IPS DF 6.9 (cell line): ENCODE data around the gene NAT14.

ENCODE experiments used
- DNase-seq: peaks from one replicate; pipeline ENCODE4 v3.0.0-alpha.2; 2013; ENCODE audit warnings: low read depth, low spot score
- H3K27ac ChIP-seq: one replicate; pipeline ENCODE4 v1.5.1; 2013; ENCODE audit warnings: low read length, control low read depth
- H3K27me3 ChIP-seq: 2 replicates; pipeline ENCODE4 v1.6.1; 2013; ENCODE audit warnings: mild to moderate bottlenecking, low read length; ENCODE audit not compliant: control insufficient read depth, insufficient read depth
- H3K36me3 ChIP-seq: 2 replicates; pipeline ENCODE4 v1.6.1; 2013; ENCODE audit warnings: low read length; ENCODE audit not compliant: control insufficient read depth, insufficient read depth
- H3K4me1 ChIP-seq: 2 replicates; pipeline ENCODE4 v1.6.1; 2013; ENCODE audit warnings: low read length; ENCODE audit not compliant: control insufficient read depth, insufficient read depth
- H3K4me3 ChIP-seq: 2 replicates; pipeline ENCODE4 v1.5.1; 2013; ENCODE audit warnings: mild to moderate bottlenecking, low read length
- H3K9me3 ChIP-seq: 2 replicates; pipeline ENCODE4 v1.6.1; 2013; ENCODE audit warnings: low read length, inconsistent platforms; ENCODE audit not compliant: control insufficient read depth, insufficient read depth
- WGBS: extraction: QIAGEN DNeasy Blood & Tissue Kit; methylation state at CpG from one replicate; pipeline ENCODE4 v1.1.7; 2013; ENCODE audit warnings: mixed read lengths, missing lambda C conversion rate; ENCODE audit not compliant: insufficient read length, insufficient coverage; 5-methylcytosine and 5-hydroxymethylcytosine counted together

The NAT14 gene

DNA sequence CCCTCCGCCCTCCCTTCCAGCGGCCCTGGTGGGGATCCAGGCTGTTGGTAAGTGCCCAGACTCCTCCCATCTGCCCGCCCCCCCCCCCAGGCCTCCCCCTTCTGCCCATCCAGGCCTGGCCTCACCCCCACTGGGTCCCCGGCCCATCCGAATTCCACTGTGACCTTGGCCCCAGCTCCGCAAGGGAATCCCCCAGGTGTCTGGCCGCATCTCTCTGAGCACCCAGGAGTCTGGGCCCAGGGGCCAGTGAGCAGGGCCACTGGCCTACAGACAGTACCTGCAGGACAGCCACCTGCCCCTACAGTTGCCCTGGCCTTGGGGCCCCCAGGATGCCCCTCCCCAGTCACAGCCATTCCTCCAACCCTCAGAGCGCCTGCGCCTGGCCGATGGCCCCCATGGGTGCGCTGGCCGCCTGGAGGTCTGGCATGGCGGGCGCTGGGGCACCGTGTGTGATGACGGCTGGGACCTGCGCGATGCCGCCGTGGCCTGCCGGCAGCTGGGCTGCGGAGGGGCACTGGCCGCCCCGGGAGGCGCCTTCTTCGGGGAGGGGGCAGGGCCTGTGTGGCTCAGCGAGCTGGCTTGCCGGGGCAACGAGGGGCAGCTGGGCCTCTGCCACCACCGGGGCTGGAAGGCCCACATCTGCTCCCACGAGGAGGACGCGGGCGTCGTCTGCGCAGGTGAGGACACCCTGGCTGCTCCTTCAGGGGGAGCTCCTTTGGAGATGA is 4.2 kb downstream of the NAT14 start:
- Histone ChIP-seq H3K27ac (no peak overlapping the region), H3K36me3 (no peaks in the 10 kb centered on the region; the same call in 1 of the 2 replicates), H3K27me3 (no peaks in the 10 kb centered on the region), H3K4me3 (no peak overlapping the region), H3K4me1 (peaks cover 13% of the 10 kb centered on the region), H3K9me3 (no peaks in the 10 kb centered on the region)
- no CpG with 5 or more reads among the region's 36 CpGs for WGBS
- no peak for DNase-seq

GRCh38 chr19:55489711-55490477 is 4.9 kb downstream of the NAT14 start:
- Histone ChIP-seq H3K36me3 (no peaks in the 10 kb centered on the region; the same call in 1 of the 2 replicates), H3K27me3 (no peaks in the 10 kb centered on the region), H3K4me3 (no peak overlapping the region), H3K4me1 (peaks cover 13% of the 10 kb centered on the region), H3K27ac (no peak overlapping the region), H3K9me3 (no peaks in the 10 kb centered on the region)
- no peak for DNase-seq
- no CpG with 5 or more reads among the region's 21 CpGs for WGBS

DNA sequence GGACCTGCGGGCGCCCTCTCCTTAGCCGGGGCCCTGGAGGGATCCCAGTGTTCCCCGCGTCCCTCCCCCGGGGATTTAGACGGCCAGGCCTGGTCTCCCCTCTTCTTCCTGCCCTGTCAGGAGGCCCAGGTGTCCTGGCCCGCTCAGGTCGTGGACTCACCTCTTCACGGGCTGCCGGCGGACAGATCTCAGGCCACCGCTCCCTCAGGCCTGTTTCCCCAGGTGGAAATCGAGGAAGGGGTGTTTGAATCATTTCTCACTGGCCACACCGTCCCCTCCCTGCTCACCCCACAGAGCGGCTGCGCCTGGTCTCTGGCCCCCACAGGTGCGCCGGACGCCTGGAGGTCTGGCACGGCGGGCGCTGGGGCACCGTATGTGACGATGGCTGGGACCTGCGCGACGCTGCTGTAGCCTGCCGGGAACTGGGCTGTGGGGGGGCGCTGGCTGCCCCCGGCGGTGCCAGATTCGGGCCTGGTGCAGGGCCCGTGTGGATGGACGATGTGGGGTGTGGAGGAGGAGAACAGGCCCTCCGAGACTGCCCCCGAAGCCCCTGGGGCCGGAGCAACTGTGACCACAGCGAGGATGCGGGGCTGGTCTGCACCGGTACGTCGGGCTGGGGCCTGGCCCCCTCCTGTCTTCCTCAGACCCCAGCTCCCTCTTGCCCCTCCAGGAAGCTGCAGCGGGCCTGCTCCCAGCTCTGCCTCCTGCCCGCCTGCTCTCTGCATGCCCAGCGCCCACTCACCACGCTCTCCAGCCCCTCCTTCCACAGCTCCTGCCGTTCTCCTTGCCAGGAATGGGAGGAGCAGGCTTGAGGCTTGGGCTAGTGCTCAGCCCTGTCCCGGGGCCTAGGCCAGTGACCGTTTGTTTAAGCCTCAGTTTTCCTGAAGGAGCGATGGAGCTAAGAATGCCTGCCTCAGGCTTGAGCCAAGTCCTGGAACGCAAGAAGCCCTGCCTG is 5.8 kb downstream of the NAT14 start:
- H3K4me1 ChIP-seq = peaks cover 12% of the 10 kb centered on the region

DNA sequence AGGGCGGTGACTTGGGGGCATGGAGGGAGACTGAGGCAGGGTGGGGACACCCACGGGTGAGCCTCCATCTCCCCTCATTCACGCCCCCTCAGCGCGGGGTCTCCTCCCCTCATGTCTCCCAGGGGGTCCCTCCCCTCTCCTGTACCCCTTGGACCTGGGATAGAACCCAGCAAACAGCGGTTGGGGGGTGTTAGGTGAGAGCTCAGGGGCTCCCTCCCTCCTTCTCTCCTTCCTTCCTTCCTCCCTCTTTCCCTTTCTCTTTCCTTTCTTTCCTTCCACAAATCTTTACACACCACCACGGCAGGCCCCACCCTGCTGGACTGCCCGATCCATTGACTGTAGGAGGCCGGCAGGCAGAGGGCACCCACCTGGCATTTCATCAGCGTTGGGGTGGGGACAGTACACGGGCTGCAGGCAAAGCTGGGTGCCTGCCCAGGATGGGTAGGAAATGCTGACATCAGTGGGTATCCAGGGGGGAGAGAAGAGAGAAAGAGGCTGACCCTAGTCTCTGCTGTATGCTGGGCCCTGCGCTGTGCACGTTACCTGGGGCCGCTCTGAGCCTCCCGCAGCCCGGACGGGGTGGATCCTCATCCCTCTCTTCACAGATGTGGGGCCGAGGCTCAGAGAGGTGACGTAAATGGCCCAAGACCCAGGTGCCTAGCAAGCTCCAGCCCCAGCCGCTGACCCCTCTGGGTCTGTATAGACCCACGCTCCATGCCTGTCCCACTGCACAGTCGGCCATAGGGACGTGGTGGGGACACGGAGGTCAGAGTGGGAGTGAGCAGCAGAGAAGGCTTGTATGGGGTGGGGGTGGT is 6.8 kb downstream of the NAT14 start:
- no peaks in the 10 kb centered on the region; the same call in 1 of the 2 replicates for H3K36me3 ChIP-seq
- no peaks in the 10 kb centered on the region for H3K27me3 ChIP-seq
- H3K4me1 ChIP-seq = peaks cover 10% of the 10 kb centered on the region
- H3K9me3 ChIP-seq = no peaks in the 10 kb centered on the region
- no peak overlapping the region for H3K27ac ChIP-seq
- H3K4me3 ChIP-seq = no peak overlapping the region
- no CpG with 5 or more reads among the region's 24 CpGs for WGBS
- DNase-seq = no peak

More for the DNA sequence above, 5.8 kb downstream of the NAT14 start:
- no peaks in the 10 kb centered on the region for H3K9me3 ChIP-seq
- H3K4me3 ChIP-seq = no peak overlapping the region
- H3K27me3 ChIP-seq = no peaks in the 10 kb centered on the region
- H3K36me3 ChIP-seq = no peaks in the 10 kb centered on the region; the same call in 1 of the 2 replicates
- no peak overlapping the region for H3K27ac ChIP-seq
- no peak for DNase-seq
- no CpG with 5 or more reads among the region's 52 CpGs for WGBS

DNA sequence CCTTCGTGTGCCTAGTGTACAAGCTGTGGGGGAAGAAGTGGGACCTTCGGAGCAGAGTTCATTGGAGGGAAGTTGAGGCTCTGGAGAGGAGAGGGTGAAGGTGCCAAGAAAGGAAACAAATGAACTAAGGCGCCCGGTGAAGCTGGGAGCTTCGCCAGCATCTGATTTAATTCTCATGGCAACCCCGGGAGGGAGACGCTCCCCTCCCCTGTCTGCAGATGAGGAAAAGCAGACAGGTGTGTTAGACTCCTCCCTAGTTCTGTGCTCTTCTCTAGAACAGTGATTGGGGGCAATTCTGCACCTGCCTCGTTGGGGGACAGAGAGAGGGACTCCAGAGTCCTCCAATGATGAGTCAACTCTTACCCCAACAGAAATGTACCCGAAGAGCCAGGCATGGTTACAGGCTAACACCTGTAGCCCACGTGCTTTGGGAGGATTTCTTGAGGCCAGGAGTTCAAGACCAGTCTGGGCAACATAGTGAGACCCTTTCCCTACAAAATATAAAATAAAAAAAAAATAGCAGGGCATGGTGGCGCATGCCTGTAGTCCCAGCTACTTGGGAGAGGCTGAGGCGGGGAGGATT is 7.5 kb downstream of the NAT14 start:
- Histone ChIP-seq H3K4me1 (peaks cover 10% of the 10 kb centered on the region), H3K4me3 (no peak overlapping the region), H3K9me3 (no peaks in the 10 kb centered on the region), H3K27ac (no peak overlapping the region), H3K27me3 (no peaks in the 10 kb centered on the region), H3K36me3 (no peaks in the 10 kb centered on the region; the same call in 1 of the 2 replicates)
- WGBS = no CpG with 5 or more reads among the region's 12 CpGs
- no peak for DNase-seq

DNA sequence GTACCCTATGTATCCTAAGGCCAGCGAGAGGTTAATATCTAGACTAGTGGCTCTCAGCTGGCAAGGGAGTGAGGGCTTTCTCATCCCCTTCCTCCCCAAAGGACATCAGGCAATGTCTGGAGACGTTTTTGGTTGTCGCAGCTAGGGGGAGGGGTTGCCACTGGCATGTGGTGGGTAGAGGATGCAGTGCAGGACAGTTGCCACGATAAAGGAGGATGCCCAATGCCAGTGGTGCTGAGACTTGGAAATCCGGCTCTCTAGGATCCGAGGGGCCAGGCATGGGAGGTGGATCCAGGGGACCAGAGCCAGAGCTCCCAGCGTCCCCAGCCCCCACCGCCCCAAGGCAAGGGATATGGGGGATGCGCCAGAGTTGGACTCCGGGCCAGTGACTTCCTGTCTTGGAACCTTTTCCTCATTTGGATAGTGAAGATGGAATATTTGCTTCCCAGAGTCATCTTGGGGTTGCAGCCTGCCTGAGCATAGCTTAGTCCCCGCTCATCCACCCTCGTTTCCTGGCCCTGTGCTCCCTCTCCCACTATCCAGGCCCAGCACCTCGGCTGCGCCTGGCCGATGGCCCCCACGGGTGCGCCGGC is 8.2 kb downstream of the NAT14 start:
- Histone ChIP-seq H3K4me1 (peaks cover 7% of the 10 kb centered on the region), H3K4me3 (no peak overlapping the region), H3K36me3 (no peaks in the 10 kb centered on the region; the same call in 1 of the 2 replicates), H3K27ac (no peak overlapping the region), H3K9me3 (no peaks in the 10 kb centered on the region), H3K27me3 (no peaks in the 10 kb centered on the region)
- no CpG with 5 or more reads among the region's 18 CpGs for WGBS
- DNase-seq = no peak

DNA sequence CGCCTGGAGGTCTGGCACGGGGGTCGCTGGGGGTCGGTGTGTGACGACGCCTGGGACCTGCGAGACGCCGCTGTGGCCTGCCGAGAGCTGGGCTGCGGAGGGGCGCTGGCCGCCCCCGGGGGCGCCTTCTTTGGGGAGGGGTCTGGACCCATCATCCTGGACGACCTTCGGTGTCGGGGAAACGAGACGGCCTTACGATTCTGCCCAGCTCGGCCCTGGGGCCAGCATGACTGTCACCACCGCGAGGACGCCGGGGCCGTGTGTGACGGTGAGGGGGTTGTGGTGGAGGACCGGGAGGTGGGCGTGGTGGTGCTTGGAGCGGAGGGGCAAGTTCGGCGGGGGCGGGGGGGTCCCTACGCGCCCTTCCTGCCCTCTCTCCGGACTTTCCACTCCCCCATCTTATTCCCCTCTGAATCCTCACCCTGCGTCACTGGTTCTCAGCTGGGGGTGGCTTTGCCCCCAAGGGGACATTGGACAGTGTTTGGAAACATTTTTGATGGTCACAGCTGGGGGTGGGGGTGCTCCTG is 8.7 kb downstream of the NAT14 start:
- Histone ChIP-seq H3K4me1 (peaks cover 7% of the 10 kb centered on the region), H3K9me3 (no peaks in the 10 kb centered on the region), H3K27me3 (no peaks in the 10 kb centered on the region), H3K27ac (no peak overlapping the region), H3K36me3 (no peaks in the 10 kb centered on the region; the same call in 1 of the 2 replicates), H3K4me3 (no peak overlapping the region)
- no peak for DNase-seq
- whole genome bisulfite sequencing = no CpG with 5 or more reads among the region's 38 CpGs

DNA sequence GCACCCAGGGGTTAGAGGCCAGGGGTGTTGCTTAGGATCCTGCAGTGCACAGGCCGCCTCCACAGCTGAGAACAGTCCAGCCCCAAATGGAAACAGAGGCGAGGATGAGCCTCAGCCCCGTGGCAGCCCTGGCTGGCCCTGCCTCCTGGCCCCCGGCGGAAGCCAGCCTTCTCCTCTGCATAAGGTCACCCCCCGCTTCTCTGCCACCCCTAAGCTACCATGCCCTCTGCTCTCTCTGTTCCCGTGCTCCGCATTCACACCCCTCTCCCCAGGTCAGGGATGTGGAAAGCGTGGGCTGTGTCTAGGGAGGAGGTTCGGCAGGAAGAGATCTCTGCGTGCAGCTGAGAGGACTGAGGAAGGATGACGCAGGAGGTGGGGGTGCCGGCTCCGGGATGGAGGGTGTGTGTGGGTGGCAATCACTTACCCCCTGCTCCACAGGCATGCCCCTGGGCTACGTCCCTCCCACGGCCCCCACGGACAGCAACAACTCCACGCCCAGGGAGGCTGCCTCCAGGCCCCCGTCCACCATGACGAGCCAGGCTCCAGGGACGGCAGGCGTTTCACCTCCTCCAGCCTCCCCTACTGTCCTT is 9.3 kb downstream of the NAT14 start:
- no CpG with 5 or more reads among the region's 22 CpGs for WGBS
- Histone ChIP-seq H3K4me3 (no peak overlapping the region), H3K36me3 (no peaks in the 10 kb centered on the region; the same call in 1 of the 2 replicates), H3K27me3 (no peaks in the 10 kb centered on the region), H3K4me1 (peaks cover 5% of the 10 kb centered on the region), H3K9me3 (no peaks in the 10 kb centered on the region), H3K27ac (no peak overlapping the region)
- no peak for DNase-seq
